HG02610 (cell line): ENCODE measurements around the gene PRKCA.

ENCODE experiments used
- ATAC-seq: cut with Tn5 transposase; IDR thresholded peaks from one replicate; pipeline ENCODE4 v1.9.1; 2021; ENCODE audit warnings: mild to moderate bottlenecking, moderate library complexity; ENCODE audit not compliant: unreplicated experiment

PRKCA gene

DNA sequence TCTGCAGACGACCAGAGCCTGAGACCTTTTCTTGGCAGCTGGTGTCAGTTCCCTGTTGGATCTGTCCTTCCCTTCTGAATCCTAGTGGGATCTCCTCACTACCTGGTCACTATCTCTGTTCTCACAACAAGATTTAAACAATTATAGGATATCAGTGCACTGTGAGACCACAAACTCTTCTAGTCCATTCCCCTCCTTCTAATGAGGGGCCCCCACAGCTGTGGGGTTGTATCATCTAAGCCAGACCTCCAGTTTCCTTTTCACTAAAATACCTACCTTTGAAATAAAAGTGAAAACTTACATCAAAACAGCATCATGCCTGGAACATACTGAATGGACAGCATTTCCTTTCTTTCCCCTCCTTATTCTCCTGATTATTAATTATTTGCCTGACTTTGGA lies 233.2 kb downstream of the PRKCA start:
- no peak for ATAC-seq

DNA sequence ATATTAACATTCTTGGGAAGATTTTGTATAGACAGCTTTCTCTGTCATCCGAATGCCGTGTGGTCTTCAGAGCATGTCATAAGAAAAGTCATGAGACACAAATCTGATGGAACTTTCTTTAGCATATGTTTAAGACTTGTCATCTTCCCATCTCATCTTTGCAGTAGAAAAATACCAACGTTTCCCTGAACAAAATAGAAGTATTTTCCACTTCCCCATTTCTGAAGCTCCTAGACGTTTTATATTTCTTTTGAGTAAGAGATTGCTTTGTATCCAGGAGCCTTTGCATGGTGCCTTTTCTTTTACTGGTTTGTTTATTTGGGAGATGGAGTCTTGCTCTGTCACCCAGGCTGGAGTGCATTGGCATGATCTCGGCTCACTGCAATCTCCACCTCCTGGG lies 235.1 kb downstream of the PRKCA start:
- no peak for ATAC-seq

DNA sequence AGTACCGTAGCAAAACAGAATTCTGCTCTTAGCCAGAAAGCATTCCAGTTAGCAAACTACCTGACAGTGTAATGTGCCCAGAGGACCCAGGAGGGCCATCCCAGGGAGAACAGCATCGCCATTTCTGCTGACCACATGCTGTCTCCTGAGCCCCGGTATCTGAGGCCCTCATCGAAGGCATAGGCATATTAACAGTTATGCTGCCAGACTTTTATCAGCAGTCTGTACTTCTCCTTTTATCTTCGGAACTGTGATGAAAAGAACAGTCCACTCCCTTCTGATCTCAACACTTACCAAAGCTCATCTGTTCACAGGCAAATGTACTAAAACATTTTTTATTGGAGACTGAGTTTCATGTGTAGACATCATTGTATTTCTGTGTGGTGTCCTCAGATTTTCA lies 236.4 kb downstream of the PRKCA start:
- ATAC-seq: no peak

DNA sequence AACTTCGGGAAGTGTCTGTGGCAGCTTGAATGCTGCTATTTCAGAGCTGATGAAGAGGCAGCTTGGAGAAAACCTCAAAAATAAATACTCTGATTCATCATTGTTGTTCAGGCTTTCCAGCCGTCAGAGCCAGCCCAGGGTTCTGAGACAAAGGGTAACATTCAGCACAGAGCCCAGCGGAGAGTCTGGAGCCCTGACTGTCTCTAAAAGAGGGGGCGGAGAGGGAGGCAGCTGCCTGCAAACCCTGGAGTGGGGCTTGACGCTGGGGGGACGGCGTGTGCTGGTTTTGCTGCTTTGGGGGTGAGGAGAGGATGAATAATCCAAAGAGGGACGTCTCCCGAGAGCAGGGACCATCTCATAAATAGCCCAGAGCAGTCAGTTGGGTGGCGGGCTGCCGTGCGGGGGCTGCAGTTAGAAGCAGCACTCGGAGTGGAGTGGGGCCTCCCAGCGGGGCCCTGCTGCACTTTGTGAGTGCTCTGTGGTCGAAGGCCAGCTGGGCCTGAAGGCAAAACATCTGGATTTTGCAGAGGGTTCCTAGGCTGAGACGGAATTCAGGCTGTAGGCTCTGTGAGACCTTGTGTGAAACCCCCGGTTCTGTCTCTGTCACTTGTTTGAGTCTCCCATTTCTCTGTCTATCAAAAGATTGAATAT lies 237.8 kb downstream of the PRKCA start:
- ATAC-seq: no peak

DNA sequence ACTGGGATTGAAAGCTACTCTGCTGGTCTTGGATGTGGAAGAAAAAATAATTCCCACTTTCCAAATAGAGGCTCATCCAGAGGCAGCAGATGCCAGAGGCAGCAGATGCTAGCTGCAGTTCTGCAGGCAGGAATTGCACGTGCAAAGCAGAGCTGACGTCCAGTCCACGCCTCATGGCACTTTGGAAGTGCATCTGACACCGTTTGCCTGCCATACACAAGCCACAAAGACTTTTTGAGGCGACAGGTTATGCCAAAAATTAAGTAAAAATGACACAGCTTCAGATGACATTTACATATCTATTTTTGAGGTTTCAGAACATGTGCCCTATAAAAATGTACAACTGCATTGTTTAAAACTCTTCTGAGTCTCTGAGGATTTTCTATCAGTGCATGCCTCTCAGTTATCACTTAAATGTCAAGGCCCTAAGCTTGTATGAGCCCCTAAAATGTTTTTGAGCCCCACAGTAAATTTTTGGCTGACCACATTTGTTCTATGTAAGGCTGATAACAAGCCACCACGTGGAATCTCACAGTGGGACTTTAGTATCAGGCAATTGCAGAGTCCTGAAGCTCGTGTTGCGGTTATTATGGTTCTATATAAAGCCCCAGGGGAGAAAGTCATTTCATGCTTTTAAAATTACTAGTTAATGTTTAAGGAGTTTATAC lies 239.2 kb downstream of the PRKCA start:
- ATAC-seq: peak; percentile 90

DNA sequence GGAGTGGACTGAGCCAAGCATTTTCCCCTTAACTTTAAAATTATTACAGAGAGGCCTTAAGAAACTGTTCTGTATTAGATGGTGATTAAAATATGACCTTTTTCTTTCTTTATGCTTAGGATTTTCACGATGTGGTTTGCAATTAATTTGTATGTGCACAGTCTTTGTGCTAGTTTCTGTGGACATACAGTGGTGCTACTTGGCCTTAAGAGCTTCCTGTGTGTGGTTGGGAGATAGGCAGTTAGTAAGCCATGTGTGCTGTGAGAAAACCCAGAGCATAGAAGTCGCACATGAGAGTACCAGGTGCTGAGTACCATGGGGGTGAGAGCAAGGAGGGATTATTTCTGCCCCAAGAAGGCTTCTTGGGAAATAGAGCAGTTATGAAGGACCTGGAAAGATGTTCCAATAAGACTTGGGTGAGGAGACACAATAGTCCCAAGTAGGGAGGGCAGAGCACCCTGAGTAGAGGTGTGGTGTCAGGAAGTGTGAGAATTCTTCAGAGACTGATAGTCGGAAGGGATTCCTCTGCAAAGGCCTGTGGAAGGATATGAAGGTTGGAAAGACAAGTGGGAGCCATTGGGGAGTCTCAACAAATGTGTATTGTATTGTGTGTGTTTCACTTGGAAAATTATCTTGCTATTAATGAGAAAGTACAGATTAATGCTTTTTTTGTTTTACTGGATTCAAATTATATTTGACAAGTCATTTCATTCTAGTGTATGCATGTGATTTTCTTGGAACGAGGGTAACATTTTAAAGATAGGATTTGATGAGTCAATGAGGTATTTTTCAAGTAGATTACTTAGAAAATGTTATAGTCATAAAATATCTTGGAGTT lies 239.9 kb downstream of the PRKCA start:
- ATAC-seq: peak; percentile 95

DNA sequence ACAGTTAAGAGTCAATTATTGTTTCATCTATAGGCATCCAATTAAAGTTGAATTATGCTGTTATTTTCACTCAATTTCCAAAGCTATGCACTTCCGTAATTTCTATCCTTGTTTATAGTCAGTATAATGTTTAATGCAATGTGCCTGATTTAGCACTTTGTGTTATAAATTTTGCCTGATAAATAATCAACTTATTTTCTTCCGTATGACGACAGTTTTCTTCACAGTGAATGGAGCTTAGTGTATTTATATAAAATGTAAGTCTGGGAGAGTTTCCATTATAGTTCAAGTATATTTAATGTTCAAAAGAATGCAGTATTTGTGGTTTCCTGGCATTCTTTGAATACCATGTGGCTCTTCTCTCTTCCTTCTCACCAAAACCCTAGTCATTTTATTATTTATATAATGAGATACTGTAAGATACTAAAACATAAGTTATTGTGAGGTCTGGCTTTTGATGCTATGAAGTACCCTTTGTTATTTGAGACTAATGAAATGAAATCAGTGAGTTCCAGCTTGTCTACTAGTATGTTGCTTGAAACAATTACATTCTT lies 240.6 kb downstream of the PRKCA start:
- no peak for ATAC-seq

DNA sequence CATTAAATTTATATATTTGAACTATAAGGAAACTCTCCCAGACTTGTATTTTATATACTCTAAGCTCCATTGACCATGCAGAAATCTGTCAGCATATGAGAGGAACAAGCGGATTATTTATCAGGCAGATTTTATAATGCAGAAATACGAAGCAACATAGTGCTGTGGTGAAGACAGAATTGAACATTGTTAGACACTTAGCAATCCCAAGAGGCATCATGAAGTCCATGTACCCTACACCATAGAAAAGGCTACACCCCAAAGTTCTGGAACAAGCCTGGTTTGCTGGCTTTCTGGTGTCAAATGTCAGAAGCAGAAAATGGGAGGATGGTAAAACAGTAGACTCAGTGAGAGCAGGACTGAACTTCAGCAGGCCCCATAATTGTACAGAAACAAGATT lies 241.1 kb downstream of the PRKCA start:
- ATAC-seq: no peak

DNA sequence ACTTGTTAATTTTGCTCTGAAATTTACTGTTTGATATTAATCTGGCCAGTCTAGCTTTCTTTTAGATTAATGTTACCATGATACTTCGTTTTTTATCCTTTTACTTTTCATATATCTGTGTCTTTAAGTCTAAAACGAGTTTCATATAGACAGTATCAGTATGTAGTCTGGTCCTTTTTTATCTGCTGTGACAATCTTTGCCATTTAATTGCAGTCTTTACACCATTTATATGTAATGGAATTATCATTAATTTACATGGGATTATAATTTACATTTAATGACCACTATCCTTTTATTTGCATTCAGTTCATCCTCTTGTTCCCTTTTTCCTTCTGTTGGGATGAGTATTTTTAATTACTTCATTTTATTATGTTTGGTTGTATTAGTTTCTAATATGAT lies 243.5 kb downstream of the PRKCA start:
- no peak for ATAC-seq

DNA sequence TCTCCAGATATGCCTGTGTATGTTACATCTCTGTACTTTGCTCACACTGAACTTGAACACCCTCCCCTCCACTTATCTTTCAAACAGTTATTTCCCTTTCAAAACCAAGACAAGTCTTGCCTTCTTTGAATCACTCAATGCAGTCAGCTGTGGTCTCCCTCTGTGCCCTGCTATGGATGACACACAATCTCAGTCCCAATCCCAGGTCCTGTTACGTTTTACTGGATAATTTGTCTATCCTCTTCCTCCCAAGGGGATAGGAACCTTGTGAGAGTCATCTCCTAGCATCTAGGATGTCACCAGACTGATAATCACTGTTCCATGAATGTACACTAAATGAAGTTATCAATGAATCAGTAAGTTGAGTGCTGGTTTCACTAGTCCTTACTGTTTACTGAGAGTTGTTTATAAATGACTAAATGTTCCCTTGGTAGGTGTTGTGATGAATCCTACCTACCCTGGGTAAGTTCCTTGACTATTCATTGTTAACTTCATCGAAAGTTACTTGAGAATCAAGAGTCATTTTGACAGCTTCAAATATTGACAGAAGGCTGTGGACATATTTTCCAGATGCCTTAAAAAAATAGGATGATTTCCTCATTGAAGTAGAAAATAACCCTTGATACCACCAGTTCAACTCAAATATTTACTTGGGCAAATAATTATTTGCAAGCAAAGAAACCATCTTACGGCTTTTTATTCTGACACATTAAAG lies 244.9 kb downstream of the PRKCA start:
- no peak for ATAC-seq

DNA sequence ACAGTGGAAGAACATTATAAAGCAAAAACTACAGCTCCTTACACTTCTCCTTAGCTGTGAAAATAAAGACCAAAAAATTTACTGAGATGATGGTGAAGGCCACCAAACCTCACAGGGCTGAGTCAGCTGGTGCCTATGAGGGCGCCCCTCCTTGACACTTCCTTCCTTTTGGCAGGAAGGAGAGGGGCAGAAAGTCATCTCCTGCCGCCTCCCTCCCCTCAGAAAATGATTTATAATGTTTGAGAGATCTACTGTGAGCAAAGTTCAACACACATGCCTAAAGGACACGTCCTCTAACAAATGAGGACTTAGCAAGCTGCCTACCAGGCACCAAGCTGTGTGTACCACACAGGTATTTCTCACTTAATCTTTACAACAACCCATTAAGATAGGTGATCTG lies 245.7 kb downstream of the PRKCA start:
- ATAC-seq: no peak

DNA sequence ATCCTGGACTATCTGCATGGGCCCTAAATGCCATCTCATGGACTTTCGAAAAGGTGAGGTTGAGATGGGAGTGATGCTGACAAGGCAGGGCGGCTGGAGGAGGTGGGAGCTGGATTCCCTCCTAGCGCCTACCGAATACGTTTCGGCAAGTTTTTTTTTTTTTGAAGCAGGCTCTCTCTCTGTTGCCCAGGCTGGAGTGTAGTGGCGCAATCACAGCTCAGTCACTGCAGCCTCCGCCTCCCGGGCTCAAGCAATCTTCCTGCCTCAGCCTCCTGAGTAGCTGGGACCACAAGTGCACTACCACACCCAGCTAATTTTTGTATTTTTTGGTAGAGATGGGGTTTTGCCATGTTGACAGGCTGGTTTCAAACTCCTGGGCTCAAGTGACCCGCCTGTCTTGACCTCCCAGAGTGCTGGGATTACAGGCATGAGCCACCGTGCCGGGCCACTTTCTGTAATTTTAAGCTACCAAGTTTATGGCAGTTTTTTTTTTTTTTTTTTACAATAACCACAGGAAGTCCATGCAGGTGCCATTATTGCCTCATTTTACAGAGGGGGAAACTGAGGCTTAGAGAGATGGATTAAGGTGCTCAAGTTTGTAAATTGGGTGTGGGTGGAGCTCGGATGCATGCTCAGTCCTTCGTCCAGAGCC lies 246.4 kb downstream of the PRKCA start:
- no peak for ATAC-seq

DNA sequence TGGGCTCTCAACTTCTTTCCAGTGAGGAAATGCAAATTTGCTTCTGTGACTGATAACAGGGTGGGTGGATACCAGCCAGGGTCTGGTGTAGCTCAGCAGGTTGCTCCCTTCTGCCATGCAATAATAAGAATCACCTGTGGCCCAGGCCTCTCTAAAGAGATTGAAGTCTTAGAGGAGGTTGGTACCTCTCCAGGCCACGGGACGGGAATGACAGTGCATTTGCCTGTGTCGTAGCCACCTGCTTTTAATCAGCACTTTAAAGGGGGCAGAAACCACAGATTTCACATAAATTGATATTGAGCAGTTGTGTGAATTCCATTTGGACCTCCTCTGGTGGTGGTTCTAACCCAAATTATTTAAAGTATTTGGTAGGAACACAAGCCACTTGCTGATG lies 246.9 kb downstream of the PRKCA start:
- ATAC-seq: no peak

DNA sequence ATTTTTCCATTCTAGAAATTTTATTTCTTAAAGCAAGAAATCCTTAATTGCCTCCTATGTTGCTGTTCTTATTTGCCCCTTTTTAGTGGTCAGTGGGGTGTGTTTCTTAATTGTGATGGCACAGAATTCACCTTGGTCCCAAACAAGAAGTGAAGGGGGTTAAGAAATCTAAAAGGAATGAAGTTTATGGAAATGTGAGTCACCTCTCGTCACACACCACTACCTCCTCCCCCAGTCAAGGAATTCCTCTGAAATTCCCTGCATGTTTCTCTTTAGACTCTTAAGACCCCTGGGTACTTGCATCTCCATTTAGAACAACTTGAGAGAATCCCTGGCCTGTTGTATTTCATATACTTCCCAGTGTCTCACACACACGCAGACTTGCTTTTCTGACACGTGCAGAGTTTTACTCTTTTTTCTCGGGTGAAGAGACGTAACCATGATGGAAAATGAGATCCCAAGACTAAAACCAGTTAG lies 247.4 kb downstream of the PRKCA start:
- ATAC-seq: no peak

DNA sequence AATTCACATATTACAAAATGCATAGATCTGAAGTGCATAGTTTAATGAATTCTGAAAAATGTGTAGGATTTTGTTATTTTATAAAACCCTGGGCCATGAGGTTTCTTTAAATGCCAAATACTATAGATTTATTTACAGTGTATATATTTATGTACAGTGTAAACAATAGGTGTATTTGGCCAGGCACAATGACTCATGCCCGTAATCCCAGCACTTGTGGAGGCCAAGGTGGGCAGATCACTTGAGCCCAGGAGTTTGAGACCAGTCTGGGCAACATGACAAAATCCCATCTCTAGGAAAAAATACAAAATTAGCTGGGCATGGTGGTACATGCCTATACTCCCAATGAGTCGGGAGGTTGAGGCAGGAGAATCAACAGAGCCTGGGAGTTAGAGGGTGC lies 249.4 kb downstream of the PRKCA start:
- ATAC-seq: no peak

DNA sequence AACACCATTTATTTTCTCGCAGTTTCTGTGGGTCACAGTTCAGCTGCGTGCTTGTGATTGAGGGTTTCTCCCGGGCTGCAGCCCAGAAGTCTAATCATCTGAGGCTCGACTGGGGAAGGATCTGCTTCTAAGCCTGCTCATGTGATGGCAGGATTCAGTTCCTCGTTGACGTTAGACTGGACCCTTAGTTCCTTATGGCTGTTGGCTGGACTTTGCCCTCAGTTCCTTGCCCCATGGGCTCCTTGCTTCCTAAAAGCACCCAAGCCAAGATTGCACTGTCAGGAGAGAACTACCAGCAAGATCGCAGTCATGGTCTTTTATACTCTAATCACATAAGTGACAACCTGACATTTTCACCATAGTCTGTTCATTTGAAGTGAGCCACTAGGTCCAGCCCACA lies 250.0 kb downstream of the PRKCA start:
- no peak for ATAC-seq

DNA sequence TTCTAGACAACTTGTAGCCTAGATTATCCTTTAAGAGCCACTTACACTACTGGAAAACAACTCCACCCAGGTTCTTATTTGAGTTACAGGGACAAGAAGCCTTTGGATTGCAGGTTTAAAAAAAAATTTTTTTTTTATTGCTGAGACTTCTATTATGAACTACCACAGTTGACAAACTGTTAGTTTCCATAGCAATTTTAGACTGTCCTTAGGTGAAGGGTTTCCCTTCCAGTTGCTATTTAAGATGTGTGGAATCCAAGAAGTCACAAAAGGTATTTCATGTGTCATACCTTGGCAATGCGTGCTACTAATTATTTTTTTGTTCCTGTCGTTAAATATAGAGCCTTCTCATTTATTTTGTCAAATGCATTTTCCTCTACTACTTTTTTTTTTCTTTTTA lies 253.2 kb downstream of the PRKCA start:
- no peak for ATAC-seq

DNA sequence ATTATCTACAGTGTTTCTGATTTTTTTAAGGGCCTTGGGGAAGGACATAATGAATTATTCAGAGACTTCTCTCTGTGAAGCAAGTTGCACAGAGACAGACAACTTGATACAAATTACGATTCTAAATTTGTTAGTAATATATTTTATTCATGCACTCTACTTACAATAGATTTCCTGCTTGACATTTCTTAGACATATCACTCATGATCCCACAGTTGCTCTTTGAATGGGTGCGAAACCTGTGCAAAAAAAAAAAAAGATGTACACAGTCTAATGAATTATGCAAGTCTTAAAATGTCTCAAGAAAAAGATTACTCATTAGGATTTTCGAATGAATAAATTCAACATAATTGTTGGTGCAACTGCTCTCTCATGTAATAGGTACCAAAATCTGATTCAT lies 254.8 kb downstream of the PRKCA start:
- no peak for ATAC-seq

DNA sequence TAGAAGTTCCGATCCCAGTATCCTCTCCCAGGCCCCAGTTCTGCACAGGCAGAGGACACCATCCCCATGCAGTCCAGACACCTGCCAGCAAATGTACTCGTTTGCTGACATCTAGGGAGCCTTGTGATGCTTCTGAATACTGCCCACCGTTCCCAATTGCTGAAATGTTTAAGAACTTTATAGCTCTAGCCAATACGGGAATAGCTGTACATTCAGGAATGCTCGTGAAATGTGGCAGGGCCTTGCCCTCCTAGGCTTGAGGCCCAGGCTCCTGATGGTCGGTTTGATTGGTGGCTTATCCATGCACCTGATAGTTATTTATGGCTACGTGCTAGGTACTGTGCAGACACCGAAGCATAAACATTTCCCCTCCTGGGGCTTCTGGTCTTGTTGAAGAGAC lies 255.5 kb downstream of the PRKCA start:
- no peak for ATAC-seq

DNA sequence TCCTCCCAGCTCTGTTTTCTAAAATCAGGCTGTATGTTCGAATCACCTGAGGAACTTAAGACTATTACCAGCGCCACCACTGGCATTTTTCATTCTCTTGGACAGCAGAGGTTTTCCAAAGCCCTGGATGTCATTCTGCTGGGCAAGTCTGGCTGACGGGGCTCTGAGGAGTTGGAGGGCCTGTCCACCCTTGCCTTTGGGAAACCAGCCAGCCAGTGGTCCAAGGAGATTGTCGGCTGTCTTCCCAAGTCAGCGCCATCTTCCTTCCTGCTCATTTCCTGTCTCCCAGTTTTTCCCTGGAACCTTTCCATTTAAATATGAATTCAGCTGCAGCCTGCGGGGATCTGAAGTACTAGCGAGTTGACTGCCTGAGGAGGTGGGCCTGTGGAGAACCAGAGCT lies 258.3 kb downstream of the PRKCA start:
- ATAC-seq: no peak

DNA sequence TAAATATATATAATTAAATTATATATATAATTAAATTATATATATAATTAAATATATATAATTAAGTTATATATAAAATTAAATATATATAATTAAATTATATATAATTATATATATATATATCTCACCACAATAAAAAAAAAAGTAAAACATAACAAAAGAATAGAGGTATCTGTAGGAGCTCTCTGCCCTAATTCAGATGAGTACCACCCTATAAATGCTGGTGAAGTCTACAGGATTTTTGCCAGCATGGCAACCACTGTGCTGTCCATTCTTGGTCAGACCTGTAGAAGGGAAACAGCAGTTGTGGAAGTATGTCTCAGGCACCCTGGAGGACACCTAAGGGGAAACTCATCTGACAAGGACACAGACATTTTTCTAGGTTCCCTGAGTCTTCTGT lies 259.7 kb downstream of the PRKCA start:
- ATAC-seq: no peak
